ENCODE measurements around the gene ZNF700.
"Not testable (repeated sequence)": the region's sequence is repeated elsewhere in the genome, so short reads cannot be mapped to it uniquely, and the experiment has no call there.

- TF ChIP-seq CTCF (IDR thresholded peaks at IDR 0.05; ENCODE audit: low read depth, low read length, poor library complexity, severe bottlenecking); EZH2phosphoT487 (IDR thresholded peaks at IDR 0.05; ENCODE audit: borderline replicate concordance, low read length): not testable (repeated sequence)
Measured at GRCh38 chr19:11925651-11926187, 812 bp downstream of the ZNF700 start.
